Anterior cingulate cortex (tissue), 58 donors: ENCODE data around the gene GIMAP6.
"Not testable (repeated sequence)": the region's sequence is repeated elsewhere in the genome, so short reads cannot be mapped to it uniquely, and the experiment has no call there.

Source experiments
- DNase-seq, 58 donors: peaks; one replicate each; lab custom pipeline; 2025; lab: John Stamatoyannopoulos, UW

GIMAP6 gene

GRCh38 chr7:150587551-150587950, 44.6 kb downstream of the GIMAP6 start:
- no peak for DNase-seq

- DNase-seq: no peak
Observed at GRCh38 chr7:150586785-150587152, 45.4 kb downstream of the GIMAP6 start.

- no peak for DNase-seq
Observed at GRCh38 chr7:150586068-150586784, 46.0 kb downstream of the GIMAP6 start.

DNA sequence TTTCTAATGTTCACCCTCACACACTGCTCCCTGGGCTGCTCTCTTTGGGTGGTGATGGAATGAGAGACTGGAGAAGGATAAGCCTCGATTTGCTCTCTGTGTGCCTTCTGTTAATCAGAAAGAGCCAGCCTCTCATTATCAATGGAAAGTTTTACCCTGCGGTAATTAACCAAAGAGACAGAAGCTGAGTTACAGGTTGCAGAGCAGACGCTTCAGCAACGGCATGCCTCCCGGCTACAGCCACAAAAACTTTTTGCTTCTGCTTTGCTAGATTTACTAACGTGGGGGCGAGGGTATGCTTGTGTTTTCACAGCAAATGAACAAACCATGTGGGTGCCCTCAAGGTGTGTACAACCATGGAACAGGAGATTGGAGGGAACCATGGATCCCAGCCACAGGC, 47.0 kb downstream of the GIMAP6 start:
- no peak for DNase-seq

DNA sequence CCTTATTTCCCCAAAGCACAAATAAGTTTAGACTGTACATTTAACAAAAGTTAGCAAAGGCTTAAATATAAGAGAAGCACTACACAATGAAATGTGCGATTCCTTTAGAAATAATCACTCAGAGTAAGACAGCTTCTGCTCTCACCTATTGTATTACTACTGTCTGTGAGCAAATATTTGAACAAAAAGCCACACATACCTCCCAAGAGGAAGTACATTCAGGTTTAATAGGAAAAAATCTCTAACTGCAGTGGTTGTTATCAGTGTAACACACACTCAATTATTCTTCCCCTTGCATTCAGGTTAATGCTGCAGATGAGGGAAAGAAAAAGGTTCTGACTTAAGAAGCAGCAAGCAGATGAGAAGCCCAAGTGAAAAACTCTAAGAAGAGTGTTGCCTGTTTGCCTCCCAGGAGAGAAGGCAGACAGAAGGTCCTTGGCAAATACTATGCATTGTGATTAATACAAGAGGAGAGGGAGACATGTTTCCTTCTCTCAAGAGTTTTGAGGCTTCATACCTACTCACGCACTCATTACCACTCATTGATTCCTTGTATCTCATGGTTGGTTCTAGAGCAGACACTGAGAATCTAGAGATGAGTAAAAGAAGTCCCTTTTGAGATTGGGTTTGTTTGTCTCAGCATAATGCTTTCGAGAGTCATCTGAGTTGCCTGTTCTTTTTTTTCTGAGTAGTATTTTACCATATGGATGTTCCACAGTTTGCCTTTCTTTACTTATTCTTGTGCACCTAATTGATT, 51.4 kb downstream of the GIMAP6 start:
- DNase-seq: no peak

DNA sequence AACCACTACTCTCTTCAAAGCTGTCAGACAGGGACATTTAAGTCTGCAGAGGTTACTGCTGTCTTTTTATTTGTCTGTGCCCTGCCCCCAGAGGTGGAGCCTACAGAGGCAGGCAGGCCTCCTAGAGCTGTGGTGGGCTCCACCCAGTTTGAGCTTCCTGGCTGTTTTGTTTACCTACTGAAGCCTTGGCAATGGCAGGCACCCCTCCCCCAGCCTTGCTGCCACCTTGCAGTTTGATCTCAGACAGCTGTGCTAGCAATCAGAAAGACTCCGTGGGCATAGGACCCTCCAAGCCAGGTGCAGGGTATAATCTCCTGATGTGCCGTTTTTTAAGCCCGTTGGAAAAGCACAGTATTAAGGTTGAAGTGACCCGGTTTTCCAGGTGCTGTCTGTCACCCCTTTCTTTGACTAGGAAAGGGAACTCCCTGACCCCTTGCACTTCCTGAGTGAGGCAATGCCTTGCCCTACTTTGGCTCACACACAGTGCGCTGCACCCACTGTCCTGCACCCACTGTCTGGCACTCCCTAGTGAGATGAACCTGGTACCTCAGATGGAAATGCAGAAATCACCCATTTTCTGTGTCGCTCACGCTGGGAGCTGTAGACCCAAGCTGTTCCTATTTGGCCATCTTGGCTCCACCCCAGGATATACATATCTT, 52.1 kb downstream of the GIMAP6 start:
- DNase-seq: not testable (repeated sequence)
